ENCODE data around the gene C1QTNF1. TPM values are rescaled to one million over a fixed set of nuclear protein-coding genes. Genes with fewer than 3 reads are reported as not detected.
"Not testable (repeated sequence)": the region's sequence is repeated elsewhere in the genome, so short reads cannot be mapped to it uniquely, and the experiment has no call there.

Gene C1QTNF1
- total RNA-seq, 1 experiment from 2014 or later: 0.22 TPM

DNA sequence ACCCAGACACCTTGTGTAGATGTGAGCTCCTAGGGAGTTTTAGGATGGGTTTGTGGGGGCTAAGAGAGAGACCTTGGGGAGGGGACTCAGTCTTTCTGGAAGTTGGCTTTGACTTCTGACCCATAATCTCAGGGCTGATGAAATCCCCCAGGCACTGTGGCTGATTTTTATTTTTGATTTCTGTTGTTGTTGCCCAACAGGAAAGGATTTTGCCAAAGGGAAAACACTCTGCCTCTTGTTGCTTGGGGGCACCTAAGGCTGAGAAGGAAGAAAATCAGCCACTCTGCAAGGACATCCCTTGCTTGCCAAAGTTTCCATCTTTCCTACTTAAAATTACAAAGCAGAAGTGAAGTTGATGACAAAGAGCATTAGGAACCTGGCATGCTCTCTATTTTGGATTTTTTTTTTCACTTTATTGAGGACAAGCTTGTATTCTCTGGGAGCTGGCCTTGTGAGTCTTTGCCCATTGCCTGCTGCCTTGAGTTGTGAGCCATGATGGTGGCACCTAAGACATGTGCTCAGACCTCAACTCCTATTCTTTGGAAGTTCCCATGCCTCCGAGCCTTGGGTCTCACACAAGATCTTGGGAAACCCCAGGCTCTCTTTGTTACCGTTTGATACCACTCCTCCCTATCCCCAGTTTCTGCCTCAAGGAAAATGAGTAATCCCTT, 3.2 kb upstream of the C1QTNF1 start:
- DNase-seq (ENCODE audit: extremely low read depth, low read depth): no peak

GRCh38 chr17:79021929-79022328, 2.0 kb upstream of the C1QTNF1 start:
- not testable (repeated sequence) for DNase-seq (ENCODE audit: extremely low read depth, low read depth)

- no peak for DNase-seq (ENCODE audit: extremely low read depth, low read depth)
Observed at GRCh38 chr17:79022507-79022991, 1.4 kb upstream of the C1QTNF1 start.

- DNase-seq (ENCODE audit: extremely low read depth, low read depth): no peak
Observed at GRCh38 chr17:79023180-79023705, 726 bp upstream of the C1QTNF1 start.

GRCh38 chr17:79024901-79025737, 1.1 kb downstream of the C1QTNF1 start:
- DNase-seq (ENCODE audit: extremely low read depth, low read depth): no peak

GRCh38 chr17:79026376-79027273, 2.7 kb downstream of the C1QTNF1 start:
- DNase-seq (ENCODE audit: extremely low read depth, low read depth): no peak

GRCh38 chr17:79027274-79027924, 3.4 kb downstream of the C1QTNF1 start:
- DNase-seq (ENCODE audit: extremely low read depth, low read depth): no peak

- DNase-seq (ENCODE audit: extremely low read depth, low read depth): no peak
Observed at GRCh38 chr17:79027925-79028491, 4.0 kb downstream of the C1QTNF1 start.

DNA sequence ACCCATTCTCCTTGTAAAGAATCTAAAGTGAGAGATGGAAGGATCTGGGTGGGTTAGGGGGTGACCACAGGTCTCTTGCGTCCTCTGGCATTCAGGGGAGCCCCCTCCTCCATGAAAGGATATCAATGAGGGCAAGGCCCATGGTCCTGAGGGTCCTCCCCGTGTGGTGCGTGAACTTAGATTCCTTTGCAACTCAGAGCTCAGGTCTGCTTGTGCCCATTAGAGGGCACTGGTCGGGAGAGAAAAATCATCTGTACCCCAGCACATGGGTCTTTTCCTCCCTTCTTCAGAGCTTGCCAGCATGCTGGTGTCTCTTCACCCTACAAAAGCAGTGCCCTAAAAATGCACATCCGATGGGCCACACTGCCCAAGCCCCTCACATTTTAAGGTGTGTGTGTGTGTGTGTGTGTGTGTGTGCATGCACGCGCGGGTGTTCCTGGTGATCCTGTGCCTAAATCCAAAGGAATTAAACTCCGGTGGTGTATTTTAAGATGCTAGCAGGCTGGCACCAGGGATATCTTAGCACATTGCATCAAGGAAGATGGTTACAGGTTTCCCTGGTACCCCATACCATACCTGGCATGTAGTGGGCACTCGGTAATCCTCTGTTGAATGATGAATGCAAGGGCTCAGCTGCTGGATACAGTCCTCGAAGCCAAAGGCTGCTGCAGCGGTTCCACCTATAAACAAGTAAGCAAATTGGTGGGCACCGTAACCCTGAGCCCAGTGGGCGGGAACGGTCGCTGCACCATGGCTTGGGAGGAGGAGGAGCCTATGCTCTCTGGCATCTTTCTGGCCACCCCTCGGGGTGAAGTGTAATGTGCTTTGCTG, 4.7 kb downstream of the C1QTNF1 start:
- DNase-seq (ENCODE audit: extremely low read depth, low read depth): no peak

DNA sequence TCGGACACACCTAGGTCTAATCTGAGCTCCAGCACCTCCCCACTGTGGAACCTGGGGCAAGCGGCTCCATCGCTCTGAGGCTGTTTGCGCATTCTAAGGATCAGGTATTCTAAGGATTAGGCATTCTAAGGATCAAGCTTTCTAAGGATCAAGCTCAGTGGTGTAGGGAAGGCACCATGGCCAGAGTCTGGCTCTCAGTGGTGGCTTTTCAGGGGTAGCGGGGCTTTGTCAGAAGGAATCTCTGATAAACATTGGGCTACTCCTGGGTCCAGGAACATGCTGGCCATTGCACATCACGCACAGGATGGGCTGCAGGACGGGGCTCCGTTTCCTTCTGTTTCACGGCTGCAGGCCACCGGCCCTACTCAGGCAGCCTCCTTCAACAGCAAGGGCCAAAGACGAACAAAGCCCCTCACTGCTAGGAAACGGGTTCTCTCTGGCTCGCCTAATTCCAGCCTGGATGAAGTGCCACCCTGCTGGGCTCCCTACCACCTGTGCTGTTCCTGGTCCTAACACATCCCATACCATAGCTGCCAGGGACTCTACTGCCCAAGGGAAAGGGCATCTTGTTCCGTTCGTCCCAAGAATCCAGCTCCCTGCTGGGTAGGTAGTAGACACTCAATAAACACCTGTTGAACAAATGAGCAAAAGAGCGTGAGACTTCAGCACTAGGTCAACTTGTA, 5.5 kb downstream of the C1QTNF1 start:
- DNase-seq (ENCODE audit: extremely low read depth, low read depth): no peak

DNA sequence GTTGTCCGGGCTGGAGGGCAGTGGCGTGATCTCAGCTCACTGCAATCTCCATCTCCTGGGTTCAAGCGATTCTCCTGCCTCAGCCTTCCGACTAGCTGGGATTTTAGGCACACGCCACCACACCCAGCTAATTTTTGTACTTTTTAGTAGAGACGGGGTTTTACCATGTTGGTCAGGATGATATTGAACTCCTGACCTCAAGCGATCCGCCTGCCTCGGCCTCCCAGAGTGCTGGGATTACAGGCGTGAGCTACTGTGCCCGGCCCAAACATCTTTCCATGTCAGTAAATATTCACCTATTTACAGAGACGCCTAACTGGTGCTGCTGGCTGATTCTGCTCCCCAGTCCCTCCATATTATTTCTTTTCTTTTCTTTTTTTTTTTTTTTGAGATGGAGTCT, 6.7 kb downstream of the C1QTNF1 start:
- DNase-seq (ENCODE audit: extremely low read depth, low read depth): not testable (repeated sequence)

GRCh38 chr17:79031996-79032875, 8.3 kb downstream of the C1QTNF1 start:
- no peak for DNase-seq (ENCODE audit: extremely low read depth, low read depth)

DNA sequence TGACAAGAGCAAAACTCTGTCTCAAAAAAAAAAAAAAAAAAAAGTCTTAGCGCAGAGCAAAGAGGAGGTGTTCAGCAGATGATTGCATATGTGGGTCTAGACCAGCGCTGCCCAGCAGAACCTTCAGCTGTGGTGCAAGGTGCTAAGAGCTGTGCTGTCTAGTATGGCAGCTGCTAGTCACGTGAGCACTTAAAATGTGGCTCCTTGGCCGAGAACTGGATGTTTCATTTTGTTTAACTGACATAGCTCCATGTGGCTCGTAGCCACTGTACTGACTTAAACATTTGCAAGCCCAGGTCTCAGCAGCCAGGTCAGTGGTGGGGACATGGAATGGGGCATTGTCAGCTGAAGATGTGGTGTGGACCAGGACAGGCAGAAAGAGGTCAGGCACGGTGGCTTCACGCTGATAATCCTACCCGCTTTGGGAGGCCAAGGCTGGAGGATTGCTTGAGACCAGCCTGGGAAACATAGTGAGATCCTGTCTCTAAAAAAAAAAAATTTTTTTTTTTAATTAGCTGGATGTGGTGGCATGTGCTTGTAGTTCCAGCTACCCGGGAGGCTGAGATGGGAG, 9.2 kb downstream of the C1QTNF1 start:
- no peak for DNase-seq (ENCODE audit: extremely low read depth, low read depth)

DNA sequence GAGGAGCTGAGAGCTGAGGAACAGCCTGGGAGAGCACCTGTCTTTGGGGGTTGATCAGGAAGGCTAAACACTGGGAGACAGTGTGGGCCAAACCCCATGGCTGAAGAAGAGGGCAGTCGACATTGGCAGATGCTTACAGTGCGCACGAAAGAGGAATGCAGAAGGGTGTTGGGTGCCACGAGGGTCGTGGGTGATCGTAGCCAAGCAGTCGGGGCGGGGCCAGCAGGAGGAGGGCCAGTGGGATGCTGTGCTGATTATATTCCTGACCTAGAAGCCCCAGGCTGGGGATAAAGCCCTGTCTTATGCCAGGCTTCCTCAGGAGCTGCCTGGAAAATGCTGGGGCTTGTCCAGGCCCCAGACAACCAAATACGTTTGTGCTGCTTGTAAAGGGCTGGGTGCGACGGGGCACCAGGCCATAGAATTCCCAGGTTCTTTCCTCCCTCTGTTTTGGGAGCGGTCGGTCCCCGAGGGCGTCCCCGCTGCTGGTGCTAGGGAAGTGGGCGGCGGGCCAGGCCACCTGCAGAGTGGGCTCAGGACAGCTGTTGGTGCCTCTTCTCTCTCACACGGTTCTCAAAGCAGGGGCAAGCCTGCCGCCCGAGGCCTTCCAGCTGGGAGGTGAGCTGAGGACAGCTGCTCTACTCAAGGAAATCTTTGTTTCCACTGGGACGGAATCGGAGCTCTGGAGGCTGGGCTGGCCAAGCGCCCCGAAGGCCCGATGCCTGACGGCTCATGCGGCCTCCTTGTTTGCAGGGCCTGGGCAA, 10.0 kb downstream of the C1QTNF1 start:
- DNase-seq (ENCODE audit: extremely low read depth, low read depth): no peak

DNA sequence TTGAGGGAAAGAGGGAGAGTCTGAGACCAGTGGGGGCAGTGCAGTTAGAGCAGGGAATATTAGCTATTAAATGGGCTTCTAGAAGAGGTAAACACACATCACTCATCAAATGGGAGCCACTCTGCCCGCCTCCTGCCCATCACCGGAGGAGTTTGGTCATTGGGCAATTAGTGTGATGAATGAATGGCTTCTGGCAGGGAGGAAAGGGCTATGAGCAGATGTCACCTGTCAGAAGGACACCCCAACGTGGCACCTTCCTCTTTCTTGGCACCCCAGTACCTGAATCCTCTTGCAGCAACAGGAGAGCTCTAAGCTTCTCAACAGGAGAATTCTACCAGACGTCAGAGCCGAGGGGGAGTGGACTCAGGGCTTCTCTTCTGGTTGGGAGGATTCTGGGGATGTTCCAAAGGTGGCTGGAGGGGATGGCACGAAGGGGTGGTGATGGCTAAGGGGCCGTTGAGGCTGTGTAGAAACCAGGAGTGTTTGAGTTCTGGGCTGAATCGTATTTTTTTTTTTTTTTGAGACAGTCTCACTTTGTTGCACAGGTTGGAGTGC, 11.0 kb downstream of the C1QTNF1 start:
- DNase-seq (ENCODE audit: extremely low read depth, low read depth): no peak

GRCh38 chr17:79035686-79036085, 11.7 kb downstream of the C1QTNF1 start:
- DNase-seq (ENCODE audit: extremely low read depth, low read depth): no peak
